HG03097 (cell line): Measurements from ENCODE around the gene RAB26.
"Not testable (repeated sequence)": the region's sequence is repeated elsewhere in the genome, so short reads cannot be mapped to it uniquely, and the experiment has no call there.

ENCODE experiments used
- ATAC-seq: cut with Tn5 transposase; IDR thresholded peaks from one replicate; pipeline ENCODE4 v1.9.1; 2021; ENCODE audit not compliant: unreplicated experiment, low FRiP score

RAB26 gene

GRCh38 chr16:2116428-2116827 lies 32.0 kb upstream of the RAB26 start:
- not testable (repeated sequence) for ATAC-seq

GRCh38 chr16:2117341-2117740 lies 31.1 kb upstream of the RAB26 start:
- not testable (repeated sequence) for ATAC-seq

- ATAC-seq, result not testable (repeated sequence)
These were observed 30.3 kb upstream of the RAB26 start for GRCh38 chr16:2117960-2118722.

- ATAC-seq, result not testable (repeated sequence)
These were observed 27.1 kb upstream of the RAB26 start for GRCh38 chr16:2121325-2121724.

GRCh38 chr16:2121853-2122252 lies 26.6 kb upstream of the RAB26 start:
- ATAC-seq, result no peak

GRCh38 chr16:2122429-2122828 lies 26.0 kb upstream of the RAB26 start:
- no peak for ATAC-seq

GRCh38 chr16:2122934-2123683 lies 25.3 kb upstream of the RAB26 start:
- not testable (repeated sequence) for ATAC-seq

- ATAC-seq, result not testable (repeated sequence)
These were observed 24.6 kb upstream of the RAB26 start for GRCh38 chr16:2123706-2124376.

- ATAC-seq, result not testable (repeated sequence)
These were observed 24.1 kb upstream of the RAB26 start for GRCh38 chr16:2124377-2124693.

- ATAC-seq, result not testable (repeated sequence)
These were observed 23.6 kb upstream of the RAB26 start for GRCh38 chr16:2124694-2125444.

GRCh38 chr16:2125609-2126008 lies 22.8 kb upstream of the RAB26 start:
- not testable (repeated sequence) for ATAC-seq

GRCh38 chr16:2126161-2126743 lies 22.2 kb upstream of the RAB26 start:
- not testable (repeated sequence) for ATAC-seq

- not testable (repeated sequence) for ATAC-seq
These were observed 21.4 kb upstream of the RAB26 start for GRCh38 chr16:2126928-2127556.

GRCh38 chr16:2127630-2128280 lies 20.7 kb upstream of the RAB26 start:
- ATAC-seq, result not testable (repeated sequence)

GRCh38 chr16:2129251-2129650 lies 19.2 kb upstream of the RAB26 start:
- not testable (repeated sequence) for ATAC-seq

GRCh38 chr16:2129890-2130447 lies 18.5 kb upstream of the RAB26 start:
- not testable (repeated sequence) for ATAC-seq

GRCh38 chr16:2133797-2134196 lies 14.6 kb upstream of the RAB26 start:
- not testable (repeated sequence) for ATAC-seq

GRCh38 chr16:2135071-2135470 lies 13.4 kb upstream of the RAB26 start:
- not testable (repeated sequence) for ATAC-seq
